Measurements from ENCODE around the gene PORCN. TPM values are rescaled to one million over a fixed set of nuclear protein-coding genes. Genes with fewer than 3 reads are reported as not detected.
A peak's percentile ranks its signal among the peaks of the same experiment; 100 is the strongest.

PORCN gene
- total RNA-seq, 1 experiment from 2014 or later = 4.6 TPM

- H3K9me3 Mint-ChIP-seq (ENCODE audit: unreplicated experiment) = no peaks in the 10 kb centered on the region
- H3K4me1 Mint-ChIP-seq (ENCODE audit: low read depth, unreplicated experiment) = peaks cover 10% of the 10 kb centered on the region
- Histone ChIP-seq H3K4me3 (ENCODE audit: low read depth, low read length) (no peak overlapping the region), H3K4me1 (0 out of 2 replicates have a peak, but pooled peaks cover 5% of the 10 kb centered on the region), H3K9me3 (no peaks in the 10 kb centered on the region), H3K36me3 (ENCODE audit: control insufficient read depth, insufficient read depth, low read length) (peaks cover 1% of the 10 kb centered on the region; the same call in 1 of the 2 replicates), H3K27me3 (replicated peaks; ENCODE audit: control insufficient read depth, insufficient read depth, low read length) (no peaks in the 10 kb centered on the region)
- no TSS peak for BruUV-seq (replicated peaks)
- intact Hi-C loops (cut with micrococcal nuclease; ENCODE audit: unreplicated experiment) = no loop called here
- peaks cover 26% of the 10 kb centered on the region for H3K36me3 Mint-ChIP-seq (ENCODE audit: insufficient read depth, unreplicated experiment)
- CTCF ChIA-PET = no interaction called here
- TF ChIP-seq, protein P1, sequence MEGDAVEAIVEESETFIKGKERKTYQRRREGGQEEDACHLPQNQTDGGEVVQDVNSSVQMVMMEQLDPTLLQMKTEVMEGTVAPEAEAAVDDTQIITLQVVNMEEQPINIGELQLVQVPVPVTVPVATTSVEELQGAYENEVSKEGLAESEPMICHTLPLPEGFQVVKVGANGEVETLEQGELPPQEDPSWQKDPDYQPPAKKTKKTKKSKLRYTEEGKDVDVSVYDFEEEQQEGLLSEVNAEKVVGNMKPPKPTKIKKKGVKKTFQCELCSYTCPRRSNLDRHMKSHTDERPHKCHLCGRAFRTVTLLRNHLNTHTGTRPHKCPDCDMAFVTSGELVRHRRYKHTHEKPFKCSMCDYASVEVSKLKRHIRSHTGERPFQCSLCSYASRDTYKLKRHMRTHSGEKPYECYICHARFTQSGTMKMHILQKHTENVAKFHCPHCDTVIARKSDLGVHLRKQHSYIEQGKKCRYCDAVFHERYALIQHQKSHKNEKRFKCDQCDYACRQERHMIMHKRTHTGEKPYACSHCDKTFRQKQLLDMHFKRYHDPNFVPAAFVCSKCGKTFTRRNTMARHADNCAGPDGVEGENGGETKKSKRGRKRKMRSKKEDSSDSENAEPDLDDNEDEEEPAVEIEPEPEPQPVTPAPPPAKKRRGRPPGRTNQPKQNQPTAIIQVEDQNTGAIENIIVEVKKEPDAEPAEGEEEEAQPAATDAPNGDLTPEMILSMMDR (IDR thresholded peaks at IDR 0.05; ENCODE audit: insufficient read depth in 1 of 2, low read depth in 1 of 2, low read length in 1 of 2, severe bottlenecking in 1 of 2, unreplicated experiment in 1 of 2) = no peak
- H3K27ac Mint-ChIP-seq (ENCODE audit: unreplicated experiment) = peak overlapping the region; percentile 49
- POLR2A ChIA-PET = no interaction called here
- peak overlapping the region; percentile 14 for H3K4me3 Mint-ChIP-seq (ENCODE audit: unreplicated experiment)
- no peaks in the 10 kb centered on the region for H3K27me3 Mint-ChIP-seq (ENCODE audit: insufficient read depth, unreplicated experiment)
- DNase-seq = no peak
These were observed 22.7 kb downstream of the PORCN start for GRCh38 chrX:48531358-48531959.

GRCh38 chrX:48532161-48532560, 23.4 kb downstream of the PORCN start:
- TF ChIP-seq, protein P1 (IDR thresholded peaks at IDR 0.05; ENCODE audit: insufficient read depth in 1 of 2, low read depth in 1 of 2, low read length in 1 of 2, severe bottlenecking in 1 of 2, unreplicated experiment in 1 of 2) = no peak
- H3K4me3 Mint-ChIP-seq (ENCODE audit: unreplicated experiment) = no peak overlapping the region
- H3K27ac Mint-ChIP-seq (ENCODE audit: unreplicated experiment) = peak overlapping the region; percentile 49
- ChIA-PET CTCF (no interaction called here), POLR2A (no interaction called here)
- no peaks in the 10 kb centered on the region for H3K27me3 Mint-ChIP-seq (ENCODE audit: insufficient read depth, unreplicated experiment)
- H3K36me3 Mint-ChIP-seq (ENCODE audit: insufficient read depth, unreplicated experiment) = peaks cover 22% of the 10 kb centered on the region
- intact Hi-C loops (cut with micrococcal nuclease; ENCODE audit: unreplicated experiment) = no loop called here
- DNase-seq = no peak
- Histone ChIP-seq H3K9me3 (no peaks in the 10 kb centered on the region), H3K36me3 (ENCODE audit: control insufficient read depth, insufficient read depth, low read length) (no peaks in the 10 kb centered on the region), H3K4me1 (0 out of 2 replicates have a peak, but pooled peaks cover 5% of the 10 kb centered on the region), H3K27me3 (replicated peaks; ENCODE audit: control insufficient read depth, insufficient read depth, low read length) (no peaks in the 10 kb centered on the region), H3K4me3 (ENCODE audit: low read depth, low read length) (no peak overlapping the region)
- peaks cover 10% of the 10 kb centered on the region for H3K4me1 Mint-ChIP-seq (ENCODE audit: low read depth, unreplicated experiment)
- H3K9me3 Mint-ChIP-seq (ENCODE audit: unreplicated experiment) = no peaks in the 10 kb centered on the region
- no TSS peak for BruUV-seq (replicated peaks)

- Histone ChIP-seq H3K4me3 (ENCODE audit: low read depth, low read length) (no peak overlapping the region), H3K4me1 (0 out of 2 replicates have a peak, but pooled peaks cover 5% of the 10 kb centered on the region), H3K27me3 (replicated peaks; ENCODE audit: control insufficient read depth, insufficient read depth, low read length) (no peaks in the 10 kb centered on the region), H3K9me3 (no peaks in the 10 kb centered on the region), H3K36me3 (ENCODE audit: control insufficient read depth, insufficient read depth, low read length) (no peaks in the 10 kb centered on the region)
- no peak for DNase-seq
- intact Hi-C loops (cut with micrococcal nuclease; ENCODE audit: unreplicated experiment) = no loop called here
- no peaks in the 10 kb centered on the region for H3K27me3 Mint-ChIP-seq (ENCODE audit: insufficient read depth, unreplicated experiment)
- ChIA-PET CTCF (no interaction called here), POLR2A (no interaction called here)
- H3K27ac Mint-ChIP-seq (ENCODE audit: unreplicated experiment) = no peak overlapping the region
- peaks cover 10% of the 10 kb centered on the region for H3K4me1 Mint-ChIP-seq (ENCODE audit: low read depth, unreplicated experiment)
- H3K36me3 Mint-ChIP-seq (ENCODE audit: insufficient read depth, unreplicated experiment) = peaks cover 21% of the 10 kb centered on the region
- no TSS peak for BruUV-seq (replicated peaks)
- TF ChIP-seq, protein P1 (IDR thresholded peaks at IDR 0.05; ENCODE audit: insufficient read depth in 1 of 2, low read depth in 1 of 2, low read length in 1 of 2, severe bottlenecking in 1 of 2, unreplicated experiment in 1 of 2) = no peak
- no peak overlapping the region for H3K4me3 Mint-ChIP-seq (ENCODE audit: unreplicated experiment)
- H3K9me3 Mint-ChIP-seq (ENCODE audit: unreplicated experiment) = no peaks in the 10 kb centered on the region
These were observed 24.4 kb downstream of the PORCN start for GRCh38 chrX:48533165-48533564.

Measured in Caco-2 (cell line).